Fibroblast of the aortic adventitia (primary cell): ENCODE measurements around the gene CDC42BPG. TPM values are rescaled to one million over a fixed set of nuclear protein-coding genes. Genes with fewer than 3 reads are reported as not detected.
A peak's percentile ranks its signal among the peaks of the same experiment; 100 is the strongest.

ENCODE experiments used
- DNase-seq: peaks from one replicate; pipeline ENCODE4 v3.0.0-alpha.2; 2010; ENCODE audit warnings: low read depth
- H3K4me3 ChIP-seq: 2 replicates; pipeline ENCODE4 v1.5.1; 2011; ENCODE audit warnings: low read depth, mild to moderate bottlenecking, control low read depth, low read length, moderate library complexity
- CTCF ChIP-seq: IDR thresholded peaks from 2 replicates; pipeline ENCODE4 v1.5.1; 2011; ENCODE audit warnings: mild to moderate bottlenecking, low read length, control low read depth, inconsistent platforms; ENCODE audit not compliant: insufficient read depth
- total RNA-seq: library from RNA; depleted of rRNA; stranded (reverse); fragments of >200 nt; gene quantifications from 2 replicates; pipeline ENCODE4 v1.2.3, GENCODE V29; 2012; ENCODE audit warnings: low replicate concordance

The CDC42BPG gene
- total RNA-seq, 1 donor: 0.09 TPM

- DNase-seq: no peak
- no peak overlapping the region for H3K4me3 ChIP-seq
- TF ChIP-seq CTCF: no peak
These were observed 54.9 kb downstream of the CDC42BPG start for GRCh38 chr11:64789331-64790204.

GRCh38 chr11:64788321-64789215, 55.9 kb downstream of the CDC42BPG start:
- TF ChIP-seq CTCF: no peak
- H3K4me3 ChIP-seq: no peak overlapping the region
- DNase-seq: no peak

- no peak overlapping the region for H3K4me3 ChIP-seq
- peak; percentile 53 for DNase-seq
- TF ChIP-seq CTCF: peak; percentile 88
These were observed 56.7 kb downstream of the CDC42BPG start for GRCh38 chr11:64787526-64788320.

- no peak for TF ChIP-seq CTCF
- DNase-seq: no peak
These were observed 58.1 kb downstream of the CDC42BPG start for GRCh38 chr11:64786308-64786707.

GRCh38 chr11:64784813-64785581, 59.5 kb downstream of the CDC42BPG start:
- no peak for DNase-seq
- no peak for TF ChIP-seq CTCF
- no peak overlapping the region for H3K4me3 ChIP-seq

More at GRCh38 chr11:64786308-64786707, 58.1 kb downstream of the CDC42BPG start:
- H3K4me3 ChIP-seq: no peak overlapping the region
